OCI-LY1 (cell line): ENCODE measurements around the gene EHD1.

Source experiments
- CTCF ChIP-seq: fragments of 200-600 bp; sonication (generic), shearing (Covaris generic); IDR thresholded peaks from 2 replicates; pipeline ENCODE4 v1.5.1; 2017; ENCODE audit warnings: mild to moderate bottlenecking, antibody characterized with exemption, low read length, moderate library complexity, mixed read lengths
- EZH2 ChIP-seq: fragments of 200-600 bp; sonication (generic), shearing (Covaris generic); IDR thresholded peaks from 2 replicates; pipeline ENCODE4 v1.8.0; 2017; ENCODE audit warnings: borderline replicate concordance, mixed run types, mild to moderate bottlenecking, antibody characterized with exemption, low read length, moderate library complexity, mixed read lengths

GRCh38 chr11:64832467-64833197, 45.8 kb downstream of the EHD1 start:
- TF ChIP-seq CTCF, result no peak
- TF ChIP-seq EZH2, result no peak
